ENCODE measurements around the gene PSME1. TPM values are rescaled to one million over a fixed set of nuclear protein-coding genes. Genes with fewer than 3 reads are reported as not detected.
A peak's percentile ranks its signal among the peaks of the same experiment; 100 is the strongest.

PSME1 gene
- total and polyA plus RNA-seq, 10 of the 15 experiments (the other 5 are each of a cell fraction or from before 2014, with no cell fraction given), result 250 to 1,378 (median 412) TPM

GRCh38 chr14:24132061-24132685 is 3.8 kb upstream of the PSME1 start:
- no peak overlapping the region for H3K9ac ChIP-seq (ENCODE audit: control insufficient read depth, insufficient read depth, low read length)
- no peak overlapping the region; the same call in 1 of the 2 replicates for H3K4me2 ChIP-seq (ENCODE audit: control insufficient read depth, insufficient read depth)
- no peaks in the 10 kb centered on the region for H4K20me1 ChIP-seq (ENCODE audit: control insufficient read depth, insufficient read depth)
- H3K79me2 ChIP-seq (ENCODE audit: control insufficient read depth, insufficient read depth, low read length), result peaks cover 15% of the 10 kb centered on the region
- 46% methylated on average over 24 of the region's 24 CpGs for WGBS (ENCODE audit: insufficient coverage, insufficient replicate concordance, low lambda C conversion rate, missing lambda C conversion rate)
- peaks cover 28% of the 10 kb centered on the region for H3K4me1 ChIP-seq (ENCODE audit: control insufficient read depth, insufficient read depth, low read length)
- H3K36me3 ChIP-seq (ENCODE audit: control insufficient read depth in 2 of 2, insufficient read depth in 2 of 2, low read length in 1 of 2), result no peaks in the 10 kb centered on the region; a peak in 1 of 4 replicates
- no peak overlapping the region for H2AFZ ChIP-seq (ENCODE audit: control insufficient read depth, low read depth, low read length)
- ChIA-PET CTCF (interaction anchor here (1.6 kb wide), 1 partner anchor 41 kb away, joined by 4 read pairs; no protein-coding TSS in a partner anchor), SMC1A (ENCODE audit: uncharacterized antibody, unreplicated experiment) (interaction anchor here (0.9 kb wide), 2 partner anchors 9 to 18 kb away, joined by 3 to 4 read pairs; no protein-coding TSS in a partner anchor), POLR2A (interaction anchor here (11.6 kb wide), 1 partner anchor 11 kb away, joined by 276 read pairs; the partner anchor contains the start of genes DCAF11 and NRL), RAD21 (ENCODE audit: unreplicated experiment) (no interaction called here)
- in situ Hi-C loops (cut with MboI), result no loop called here
- DNase-seq (ENCODE audit: low read depth, low spot score) (no peak), FAIRE-seq (no peak), ATAC-seq (no peak)
- TF ChIP-seq MYC (IDR thresholded peaks at IDR 0.05; ENCODE audit: insufficient read depth, insufficient read length, insufficient replicate concordance, low read length, severe bottlenecking) (no peak), TCF12 (IDR thresholded peaks at IDR 0.05; ENCODE audit: low read depth, low read length) (0 out of 2 replicates have a peak, but pooled peaks have one; percentile 29)
- intact Hi-C loops (cut with micrococcal nuclease; ENCODE audit: unreplicated experiment), result no loop called here
- no peaks in the 10 kb centered on the region for H3K27me3 ChIP-seq (replicated peaks in 1 of 2; ENCODE audit: control insufficient read depth in 2 of 2, insufficient read depth in 2 of 2, low read length in 1 of 2)
- H3K9me3 ChIP-seq (replicated peaks; ENCODE audit: control insufficient read depth, insufficient read depth, low read length), result no peaks in the 10 kb centered on the region
- no TSS peak for BruUV-seq (replicated peaks)
- no peak overlapping the region for H3K27ac ChIP-seq (ENCODE audit: control insufficient read depth, insufficient read depth)
- no peak overlapping the region for H3K4me3 ChIP-seq

DNA sequence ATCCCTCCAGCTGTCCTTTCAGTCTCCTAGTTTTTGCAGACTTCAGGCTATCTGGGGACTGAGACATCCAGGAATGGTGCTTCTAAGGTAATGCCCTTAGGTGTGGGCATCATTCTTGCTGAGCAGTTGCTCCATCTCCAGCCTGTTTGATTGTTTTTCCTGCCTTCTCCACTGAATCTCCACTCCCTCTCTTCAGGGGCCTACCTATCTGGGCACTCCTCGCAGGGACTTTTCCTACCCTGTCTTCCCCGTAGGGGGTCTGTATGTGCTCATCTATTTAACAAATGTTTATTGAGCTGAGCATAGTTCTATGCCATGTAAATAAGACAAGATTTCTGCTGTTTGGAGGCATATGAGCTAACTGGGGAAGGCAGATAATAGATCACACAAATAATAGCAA is 3.0 kb upstream of the PSME1 start:
- BruUV-seq (replicated peaks), result no TSS peak
- ChIA-PET SMC1A (ENCODE audit: uncharacterized antibody, unreplicated experiment) (interaction anchor here (0.9 to 7.7 kb wide), 3 partner anchors 12 to 19 kb away, joined by 3 to 70 read pairs (median 3); partner anchors contain the start of genes DCAF11 and NRL), RAD21 (ENCODE audit: unreplicated experiment) (interaction anchor here (1.3 kb wide), 1 partner anchor 13 kb away, joined by 6 read pairs; the partner anchor contains the start of gene PSME2), POLR2A (interaction anchor here (0.7 to 11.6 kb wide), 2 partner anchors 11 to 40 kb away, joined by 5 to 276 read pairs; partner anchors contain the start of genes DCAF11 and NRL), CTCF (interaction anchor here (1.2 to 1.7 kb wide), 3 partner anchors 9 to 42 kb away, joined by 4 to 8 read pairs (median 5); no protein-coding TSS in a partner anchor)
- intact Hi-C loops (cut with micrococcal nuclease; ENCODE audit: unreplicated experiment) (no loop called here), in situ Hi-C loops (cut with MboI) (no loop called here)
- DNase-seq (ENCODE audit: low read depth, low spot score), result no peak
- H3K27ac ChIP-seq (ENCODE audit: control insufficient read depth, insufficient read depth), result no peak overlapping the region
- no peak overlapping the region for H3K4me2 ChIP-seq (ENCODE audit: control insufficient read depth, insufficient read depth)
- FAIRE-seq, result no peak
- no peak overlapping the region for H3K4me3 ChIP-seq
- WGBS (ENCODE audit: insufficient coverage, insufficient replicate concordance, low lambda C conversion rate, missing lambda C conversion rate), result 96% methylated on average over 2 of the region's 2 CpGs
- H2AFZ ChIP-seq (ENCODE audit: control insufficient read depth, low read depth, low read length), result no peak overlapping the region
- H3K36me3 ChIP-seq (ENCODE audit: control insufficient read depth in 2 of 2, insufficient read depth in 2 of 2, low read length in 1 of 2), result peaks cover 2 to 5% of the 10 kb centered on the region in 2 experiments; a peak in 3 of 4 replicates
- H3K27me3 ChIP-seq (replicated peaks in 1 of 2; ENCODE audit: control insufficient read depth in 2 of 2, insufficient read depth in 2 of 2, low read length in 1 of 2), result no peaks in the 10 kb centered on the region
- H3K9me3 ChIP-seq (replicated peaks; ENCODE audit: control insufficient read depth, insufficient read depth, low read length), result no peaks in the 10 kb centered on the region
- peaks cover 23% of the 10 kb centered on the region for H3K79me2 ChIP-seq (ENCODE audit: control insufficient read depth, insufficient read depth, low read length)
- H3K9ac ChIP-seq (ENCODE audit: control insufficient read depth, insufficient read depth, low read length), result no peak overlapping the region
- H4K20me1 ChIP-seq (ENCODE audit: control insufficient read depth, insufficient read depth), result no peaks in the 10 kb centered on the region
- peaks cover 26% of the 10 kb centered on the region for H3K4me1 ChIP-seq (ENCODE audit: control insufficient read depth, insufficient read depth, low read length)
- ATAC-seq, result no peak
- TF ChIP-seq POLR2AphosphoS5 (IDR thresholded peaks at IDR 0.05; ENCODE audit: low read length), result no peak
- TF ChIP-seq RELB (IDR thresholded peaks at IDR 0.05; ENCODE audit: low read depth), result no peak
- no peak for TF ChIP-seq ZNF24 (IDR thresholded peaks at IDR 0.05)
- TF ChIP-seq ZBTB40 (IDR thresholded peaks at IDR 0.05; ENCODE audit: borderline replicate concordance), result no peak
- no peak for TF ChIP-seq KAT2A (conservative IDR thresholded peaks at IDR 0.05; ENCODE audit: control insufficient read depth, low read depth, low read length)
- no peak for TF ChIP-seq NR2C1 (IDR thresholded peaks at IDR 0.05)
- TF ChIP-seq ZNF217 (IDR thresholded peaks at IDR 0.05), result no peak
- TF ChIP-seq BACH1 (IDR thresholded peaks at IDR 0.05; ENCODE audit: borderline replicate concordance), result no peak
